ENCODE data around the gene SOST. TPM values are rescaled to one million over a fixed set of nuclear protein-coding genes. Genes with fewer than 3 reads are reported as not detected.

Gene SOST
- total and polyA plus RNA-seq, 2 donors (not counting 1 experiment from before 2014, with no cell fraction given): not detected

DNA sequence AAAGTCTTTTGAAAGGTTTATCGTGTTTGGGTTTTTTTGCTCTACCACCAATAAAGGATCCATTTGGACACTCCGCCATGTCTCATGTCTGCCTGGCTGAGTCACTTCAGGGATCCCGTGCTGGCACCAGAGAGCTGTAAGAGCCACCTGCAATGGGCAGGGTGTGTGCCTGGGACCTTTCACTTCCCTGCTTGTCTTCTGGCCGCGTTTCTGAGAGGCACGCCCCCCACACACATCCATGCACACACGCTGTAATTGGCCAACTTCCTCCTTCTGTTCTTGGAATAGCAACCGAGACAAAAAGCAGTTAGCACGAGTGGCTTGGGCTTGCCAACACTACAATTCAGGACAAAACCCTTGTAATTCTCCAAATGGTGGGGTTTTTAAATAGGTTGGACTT, 9.8 kb upstream of the SOST start:
- H3K4me1 ChIP-seq (ENCODE audit: control insufficient read depth, extremely low read depth, insufficient read depth, low read length): no peaks in the 10 kb centered on the region
- H3K36me3 ChIP-seq (ENCODE audit: control insufficient read depth, insufficient read depth, low read length): peaks cover 13% of the 10 kb centered on the region
- no peak for TF ChIP-seq EZH2 (IDR thresholded peaks at IDR 0.05; ENCODE audit: low read length, missing control alignments)
- TF ChIP-seq, protein P1, sequence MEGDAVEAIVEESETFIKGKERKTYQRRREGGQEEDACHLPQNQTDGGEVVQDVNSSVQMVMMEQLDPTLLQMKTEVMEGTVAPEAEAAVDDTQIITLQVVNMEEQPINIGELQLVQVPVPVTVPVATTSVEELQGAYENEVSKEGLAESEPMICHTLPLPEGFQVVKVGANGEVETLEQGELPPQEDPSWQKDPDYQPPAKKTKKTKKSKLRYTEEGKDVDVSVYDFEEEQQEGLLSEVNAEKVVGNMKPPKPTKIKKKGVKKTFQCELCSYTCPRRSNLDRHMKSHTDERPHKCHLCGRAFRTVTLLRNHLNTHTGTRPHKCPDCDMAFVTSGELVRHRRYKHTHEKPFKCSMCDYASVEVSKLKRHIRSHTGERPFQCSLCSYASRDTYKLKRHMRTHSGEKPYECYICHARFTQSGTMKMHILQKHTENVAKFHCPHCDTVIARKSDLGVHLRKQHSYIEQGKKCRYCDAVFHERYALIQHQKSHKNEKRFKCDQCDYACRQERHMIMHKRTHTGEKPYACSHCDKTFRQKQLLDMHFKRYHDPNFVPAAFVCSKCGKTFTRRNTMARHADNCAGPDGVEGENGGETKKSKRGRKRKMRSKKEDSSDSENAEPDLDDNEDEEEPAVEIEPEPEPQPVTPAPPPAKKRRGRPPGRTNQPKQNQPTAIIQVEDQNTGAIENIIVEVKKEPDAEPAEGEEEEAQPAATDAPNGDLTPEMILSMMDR (conservative IDR thresholded peaks at IDR 0.05 in 1 of 2, IDR thresholded peaks at IDR 0.05 in 1 of 2; ENCODE audit: low read depth in 1 of 2, low read length in 2 of 2): no peak
- H3K79me2 ChIP-seq (ENCODE audit: control insufficient read depth, insufficient read depth, low read length): no peaks in the 10 kb centered on the region
- H2AFZ ChIP-seq (ENCODE audit: low read length): no peak overlapping the region
- no peak overlapping the region for H3K9ac ChIP-seq (ENCODE audit: insufficient read depth, low read length)
- H3K4me3 ChIP-seq (replicated peaks in 1 of 4; ENCODE audit: control extremely low read depth in 1 of 4, insufficient read depth in 1 of 4, low read depth in 3 of 4, low read length in 4 of 4): no peak overlapping the region
- no peaks in the 10 kb centered on the region for H3K9me3 ChIP-seq (ENCODE audit: control insufficient read depth, insufficient read depth, low read depth, low read length)
- no peaks in the 10 kb centered on the region for H3K27me3 ChIP-seq (ENCODE audit: control insufficient read depth, insufficient read depth, low read length)
- no peak for DNase-seq (ENCODE audit: low read depth in 2 of 2)
- no peak overlapping the region for H3K4me2 ChIP-seq (ENCODE audit: extremely low read depth, insufficient read depth, low read length)
- H4K20me1 ChIP-seq (ENCODE audit: control insufficient read depth, extremely low read depth, insufficient read depth, low read length): no peaks in the 10 kb centered on the region
- H3K27ac ChIP-seq (ENCODE audit: insufficient read depth, low read length): no peak overlapping the region

- Histone ChIP-seq H2AFZ (ENCODE audit: low read length) (no peak overlapping the region), H3K79me2 (ENCODE audit: control insufficient read depth, insufficient read depth, low read length) (no peaks in the 10 kb centered on the region), H4K20me1 (ENCODE audit: control insufficient read depth, extremely low read depth, insufficient read depth, low read length) (no peaks in the 10 kb centered on the region), H3K4me3 (replicated peaks in 1 of 4; ENCODE audit: control extremely low read depth in 1 of 4, insufficient read depth in 1 of 4, low read depth in 3 of 4, low read length in 4 of 4) (no peak overlapping the region), H3K27ac (ENCODE audit: insufficient read depth, low read length) (no peak overlapping the region), H3K4me2 (ENCODE audit: extremely low read depth, insufficient read depth, low read length) (no peak overlapping the region), H3K4me1 (ENCODE audit: control insufficient read depth, extremely low read depth, insufficient read depth, low read length) (no peaks in the 10 kb centered on the region), H3K27me3 (ENCODE audit: control insufficient read depth, insufficient read depth, low read length) (no peaks in the 10 kb centered on the region), H3K9me3 (ENCODE audit: control insufficient read depth, insufficient read depth, low read depth, low read length) (no peaks in the 10 kb centered on the region), H3K9ac (ENCODE audit: insufficient read depth, low read length) (no peak overlapping the region), H3K36me3 (ENCODE audit: control insufficient read depth, insufficient read depth, low read length) (peaks cover 6% of the 10 kb centered on the region)
- TF ChIP-seq EZH2 (IDR thresholded peaks at IDR 0.05; ENCODE audit: low read length, missing control alignments): no peak
- TF ChIP-seq, protein P1 (conservative IDR thresholded peaks at IDR 0.05 in 1 of 2, IDR thresholded peaks at IDR 0.05 in 1 of 2; ENCODE audit: low read depth in 1 of 2, low read length in 2 of 2): no peak
- DNase-seq (ENCODE audit: low read depth in 2 of 2): no peak
These were observed 9.1 kb upstream of the SOST start for GRCh38 chr17:43767713-43768059.

DNA sequence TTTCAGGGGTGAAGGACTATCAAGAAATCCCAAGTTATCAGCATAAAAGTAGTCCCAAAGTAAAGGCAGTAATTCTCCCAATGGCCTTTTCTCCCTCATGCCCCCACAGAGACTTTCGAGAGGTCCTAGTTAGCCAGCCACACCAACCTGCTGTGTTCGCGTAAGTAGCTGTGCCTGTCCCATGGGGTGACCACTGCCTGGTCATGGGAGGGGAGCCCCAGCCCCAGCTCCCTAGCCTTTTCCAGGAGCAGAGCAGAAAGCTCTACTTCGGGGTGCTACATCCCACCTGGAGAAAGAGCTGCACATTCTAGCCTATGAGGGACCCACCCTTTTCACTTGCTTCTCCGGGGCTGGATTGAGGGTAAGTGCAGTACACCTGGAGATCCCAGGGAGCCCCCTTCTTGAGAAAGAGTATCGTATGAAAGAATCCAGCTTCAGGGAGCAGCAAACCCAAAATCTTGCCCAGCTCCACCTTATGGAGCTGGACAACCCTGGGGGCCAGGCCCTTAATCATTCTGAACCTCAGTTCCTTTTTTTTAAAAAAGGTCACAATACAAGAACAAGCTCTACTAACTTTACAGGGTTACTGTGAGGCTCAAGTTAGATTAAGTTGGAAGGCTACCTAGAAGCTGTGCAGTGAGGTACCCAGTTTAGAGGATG, 8.6 kb upstream of the SOST start:
- DNase-seq (ENCODE audit: low read depth in 2 of 2): no peak
- Histone ChIP-seq H4K20me1 (ENCODE audit: control insufficient read depth, extremely low read depth, insufficient read depth, low read length) (no peaks in the 10 kb centered on the region), H3K36me3 (ENCODE audit: control insufficient read depth, insufficient read depth, low read length) (peaks cover 3% of the 10 kb centered on the region), H3K9me3 (ENCODE audit: control insufficient read depth, insufficient read depth, low read depth, low read length) (no peaks in the 10 kb centered on the region), H3K79me2 (ENCODE audit: control insufficient read depth, insufficient read depth, low read length) (no peaks in the 10 kb centered on the region), H3K4me3 (replicated peaks in 1 of 4; ENCODE audit: control extremely low read depth in 1 of 4, insufficient read depth in 1 of 4, low read depth in 3 of 4, low read length in 4 of 4) (no peak overlapping the region), H3K4me1 (ENCODE audit: control insufficient read depth, extremely low read depth, insufficient read depth, low read length) (no peaks in the 10 kb centered on the region), H2AFZ (ENCODE audit: low read length) (no peak overlapping the region), H3K27me3 (ENCODE audit: control insufficient read depth, insufficient read depth, low read length) (no peaks in the 10 kb centered on the region), H3K4me2 (ENCODE audit: extremely low read depth, insufficient read depth, low read length) (no peak overlapping the region), H3K27ac (ENCODE audit: insufficient read depth, low read length) (no peak overlapping the region), H3K9ac (ENCODE audit: insufficient read depth, low read length) (no peak overlapping the region)
- no peak for TF ChIP-seq EZH2 (IDR thresholded peaks at IDR 0.05; ENCODE audit: low read length, missing control alignments)
- TF ChIP-seq, protein P1 (conservative IDR thresholded peaks at IDR 0.05 in 1 of 2, IDR thresholded peaks at IDR 0.05 in 1 of 2; ENCODE audit: low read depth in 1 of 2, low read length in 2 of 2): no peak

All from fibroblast of lung (primary cell).